HG03159 (cell line): ENCODE measurements around the gene BLID.

Experiments used
- ATAC-seq: cut with Tn5 transposase; IDR thresholded peaks from one replicate; pipeline ENCODE4 v1.9.1; 2021; ENCODE audit warnings: mild to moderate bottlenecking, moderate library complexity; ENCODE audit not compliant: unreplicated experiment

BLID gene, protein sequence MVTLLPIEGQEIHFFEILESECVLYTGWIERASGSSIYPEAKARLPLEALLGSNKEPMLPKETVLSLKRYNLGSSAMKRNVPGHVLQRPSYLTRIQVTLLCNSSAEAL

GRCh38 chr11:122115524-122116379, at the start of gene BLID:
BLID (minus strand) TSS chr11:122116215; CDS start chr11:122115922, 293 bp downstream.
- ATAC-seq = no peak

- ATAC-seq = no peak
Observed at GRCh38 chr11:122163053-122163819, 47.2 kb upstream of the BLID start.

GRCh38 chr11:122162095-122162494, 46.1 kb upstream of the BLID start:
- ATAC-seq = no peak

DNA sequence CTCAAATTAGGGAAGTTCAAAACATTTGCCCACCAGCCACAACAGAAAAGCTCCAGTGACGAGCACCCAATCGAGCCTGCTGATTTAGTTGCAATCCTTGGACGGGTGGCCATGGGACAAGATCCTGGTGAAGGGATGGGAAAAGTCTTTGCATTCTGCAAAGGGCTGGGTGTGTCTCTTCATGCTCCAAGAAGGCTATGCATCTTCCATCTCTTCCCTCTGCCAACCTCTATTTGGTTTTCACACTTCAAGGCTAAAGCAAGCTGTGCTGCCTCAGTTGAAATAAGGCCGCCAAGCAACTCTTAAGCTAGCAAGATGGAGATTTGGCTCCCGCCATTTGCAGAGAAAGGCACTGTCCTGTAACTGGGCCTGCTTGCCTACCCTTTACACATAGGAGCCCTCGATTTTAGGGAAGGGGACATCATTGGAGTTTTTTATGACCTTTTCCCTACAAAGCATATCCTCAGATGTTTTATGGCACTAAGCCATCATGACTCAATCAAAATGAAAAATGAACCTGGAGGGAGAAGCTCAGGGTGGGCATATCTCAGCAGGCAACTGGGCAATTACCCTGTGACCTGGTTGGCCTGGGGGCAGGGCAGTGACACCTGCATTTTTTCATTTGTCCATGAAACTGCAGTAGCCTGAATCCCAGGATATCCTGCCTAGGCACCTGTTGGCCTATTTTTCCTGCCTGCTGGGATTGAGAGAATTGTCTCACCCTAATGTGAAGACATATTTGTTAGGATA, 45.0 kb upstream of the BLID start:
- ATAC-seq = no peak

DNA sequence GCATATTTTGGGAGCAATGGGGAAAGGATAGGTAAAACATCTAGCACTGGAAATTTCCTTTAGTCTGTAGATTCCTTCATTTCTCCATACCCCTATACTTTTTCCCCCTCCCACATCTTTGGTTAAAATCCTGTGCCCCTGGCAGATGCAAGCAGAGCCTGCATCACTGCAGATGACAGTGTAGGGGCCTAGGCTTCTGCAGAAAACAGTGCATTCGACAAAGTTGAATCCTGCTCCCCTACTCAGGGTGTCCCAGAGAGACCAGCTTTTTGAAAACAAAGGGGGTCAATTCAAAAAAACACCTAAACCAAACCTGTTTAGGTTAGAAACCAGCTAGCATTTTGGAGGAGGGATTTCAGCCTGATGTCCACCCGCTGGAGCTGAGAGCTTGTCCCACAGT, 43.8 kb upstream of the BLID start:
- ATAC-seq = no peak

GRCh38 chr11:122159173-122159721, 43.2 kb upstream of the BLID start:
- ATAC-seq = no peak

GRCh38 chr11:122158171-122158570, 42.2 kb upstream of the BLID start:
- no peak for ATAC-seq

DNA sequence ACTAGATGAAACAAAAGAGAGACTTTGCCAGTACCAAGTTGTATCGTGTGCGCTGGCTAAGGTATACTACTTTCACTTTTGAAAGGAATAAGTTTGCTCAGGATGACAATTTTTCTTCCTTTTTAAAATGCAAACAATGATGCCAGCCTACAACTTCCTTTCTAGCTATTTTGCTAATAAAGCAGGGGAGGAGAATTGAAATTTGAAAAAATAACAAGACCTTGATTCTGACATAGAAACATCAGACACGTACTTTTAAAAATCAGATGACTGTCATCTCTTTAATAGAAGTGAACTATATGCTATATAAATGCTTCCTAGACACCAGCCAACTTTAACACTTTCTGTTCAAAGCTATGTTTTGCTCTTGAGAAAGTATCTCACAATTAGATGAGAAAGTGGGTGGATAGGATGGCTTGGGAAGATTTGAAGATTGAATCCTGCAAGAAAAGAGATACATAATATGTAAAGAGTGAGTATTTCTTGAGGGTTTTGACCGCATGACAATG, 41.7 kb upstream of the BLID start:
- no peak for ATAC-seq

DNA sequence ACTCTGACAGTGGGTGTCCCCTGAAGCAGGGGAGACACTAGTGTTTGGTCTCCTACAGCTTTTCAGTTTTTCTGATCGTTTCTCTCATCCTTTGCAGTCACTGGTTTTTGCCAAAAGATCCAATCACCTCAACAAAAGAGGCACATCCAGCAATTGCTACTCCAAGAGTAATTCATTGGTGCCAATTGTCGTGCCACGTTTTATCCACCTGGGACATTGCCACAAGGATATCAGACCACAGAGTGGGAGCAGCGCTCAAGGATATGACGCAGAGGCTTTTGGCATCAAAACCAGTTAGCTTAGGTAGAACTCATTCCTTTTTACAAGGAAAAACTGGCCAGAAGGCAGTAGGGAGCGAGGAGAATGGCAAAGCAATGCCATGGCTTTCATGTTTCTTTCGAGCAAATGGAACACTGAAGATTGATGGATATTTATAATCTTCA, 40.9 kb upstream of the BLID start:
- no peak for ATAC-seq

DNA sequence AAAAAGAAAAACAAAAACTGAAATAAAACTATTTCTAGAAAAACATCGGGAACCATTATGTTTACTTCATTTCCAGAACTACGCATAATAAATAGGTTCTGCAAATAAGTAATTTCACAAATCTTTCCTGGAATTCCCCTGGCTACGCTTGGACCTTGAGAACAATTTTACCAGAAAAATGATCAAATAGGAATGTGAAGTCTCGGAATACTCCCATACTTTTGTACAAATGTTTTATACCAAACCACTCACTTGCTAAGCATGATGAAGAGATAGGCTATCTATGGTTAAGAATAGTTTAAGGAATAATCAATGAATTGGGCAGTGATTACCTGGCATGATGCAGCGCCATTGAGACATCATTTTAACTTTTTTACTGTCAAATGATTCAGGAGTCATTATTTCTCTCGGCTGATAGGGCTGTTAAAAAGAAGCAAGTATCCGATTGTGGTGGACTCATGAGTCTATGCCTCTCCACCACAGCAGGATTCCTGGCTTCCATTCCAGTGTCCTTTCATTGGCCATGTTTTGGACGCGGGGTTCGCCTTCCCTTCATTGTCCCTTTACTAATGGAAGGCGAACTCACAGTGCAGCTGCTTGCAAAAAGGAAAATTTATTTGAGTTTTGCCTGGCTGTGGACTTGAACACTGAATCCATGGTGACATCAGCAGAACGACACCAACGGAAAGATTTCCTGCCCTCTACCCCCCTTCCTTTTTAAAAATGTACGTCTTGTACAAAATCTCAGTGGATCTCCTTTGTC, 39.9 kb upstream of the BLID start:
- no peak for ATAC-seq

DNA sequence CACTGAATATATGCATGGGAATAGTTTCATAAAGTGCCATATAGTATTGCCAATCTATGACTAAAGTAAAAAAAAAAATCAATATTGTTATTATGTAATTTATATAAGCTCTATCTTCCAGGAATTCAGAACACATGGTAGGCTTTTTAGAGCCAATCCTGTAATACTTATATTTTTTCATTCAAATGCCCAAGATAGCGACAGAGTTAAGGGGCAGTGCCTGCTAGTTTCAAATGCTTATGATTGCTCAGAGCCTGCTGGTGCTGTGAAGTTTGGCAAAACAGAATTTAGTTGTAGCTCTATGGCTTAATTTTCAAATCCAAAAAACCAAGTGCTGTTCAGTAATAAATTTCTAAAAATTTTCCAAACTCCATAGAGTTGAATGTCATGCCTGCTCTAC, 39.0 kb upstream of the BLID start:
- no peak for ATAC-seq

GRCh38 chr11:122154227-122154626, 38.2 kb upstream of the BLID start:
- ATAC-seq = no peak

DNA sequence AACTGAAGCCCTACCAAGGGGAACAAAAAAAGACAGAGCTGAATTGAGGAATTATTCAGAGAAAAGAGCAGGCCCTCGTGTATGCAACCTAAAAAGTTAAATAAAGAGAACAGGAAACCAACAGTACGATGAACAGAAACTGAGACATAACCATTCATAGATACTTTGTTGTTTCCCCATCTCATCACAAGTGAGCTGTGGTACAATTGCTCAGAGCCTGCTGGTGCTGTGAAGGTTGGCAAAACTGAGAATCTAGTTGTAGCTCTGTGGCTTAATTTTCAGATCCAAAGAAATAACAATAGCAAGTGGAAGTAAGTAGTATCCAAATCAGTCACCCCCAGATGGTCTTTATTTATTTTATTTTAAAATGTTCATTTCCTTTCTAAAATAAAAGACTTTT, 37.7 kb upstream of the BLID start:
- ATAC-seq = no peak

DNA sequence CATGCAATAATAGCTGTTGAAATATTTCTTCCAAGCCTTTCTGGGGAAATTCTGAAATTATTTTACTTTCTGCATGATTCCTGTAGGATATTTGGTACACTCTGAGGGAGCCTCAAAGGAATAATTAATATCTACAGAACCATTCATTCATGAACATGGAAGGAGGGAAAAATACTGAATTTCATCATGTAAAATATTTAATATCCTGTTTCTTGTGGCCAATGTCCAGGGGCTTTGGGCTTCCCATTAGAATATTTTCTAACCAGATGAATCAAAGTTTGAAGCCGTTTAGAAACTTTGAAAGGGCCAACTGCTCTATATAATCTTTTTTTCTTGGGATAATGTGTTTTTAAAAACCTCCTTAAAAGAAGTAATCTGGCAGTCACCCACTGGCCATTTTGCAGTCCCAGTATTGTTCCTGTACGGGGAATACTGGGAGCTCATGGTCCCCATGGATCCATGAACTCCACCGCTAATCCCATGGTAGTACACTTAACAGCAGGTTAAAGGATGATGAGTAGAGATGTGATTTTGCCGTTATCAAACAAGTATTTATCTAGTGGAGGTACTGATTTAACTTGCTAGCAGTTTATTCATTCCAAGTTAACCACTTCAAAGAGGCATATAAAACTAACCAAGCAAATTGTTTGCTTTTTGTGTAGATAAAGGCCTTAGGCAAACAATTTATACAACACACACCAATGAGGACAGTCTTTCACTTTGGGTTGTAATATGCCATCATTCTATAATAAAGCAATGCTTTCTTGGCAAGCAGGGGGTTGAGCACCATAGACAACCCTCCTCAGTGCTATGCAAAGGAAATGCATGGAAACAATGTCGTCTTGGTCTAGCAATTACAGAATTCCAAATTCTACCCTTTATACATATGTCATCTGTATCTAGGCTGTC, 34.5 kb upstream of the BLID start:
- no peak for ATAC-seq

GRCh38 chr11:122149202-122149601, 33.2 kb upstream of the BLID start:
- no peak for ATAC-seq

DNA sequence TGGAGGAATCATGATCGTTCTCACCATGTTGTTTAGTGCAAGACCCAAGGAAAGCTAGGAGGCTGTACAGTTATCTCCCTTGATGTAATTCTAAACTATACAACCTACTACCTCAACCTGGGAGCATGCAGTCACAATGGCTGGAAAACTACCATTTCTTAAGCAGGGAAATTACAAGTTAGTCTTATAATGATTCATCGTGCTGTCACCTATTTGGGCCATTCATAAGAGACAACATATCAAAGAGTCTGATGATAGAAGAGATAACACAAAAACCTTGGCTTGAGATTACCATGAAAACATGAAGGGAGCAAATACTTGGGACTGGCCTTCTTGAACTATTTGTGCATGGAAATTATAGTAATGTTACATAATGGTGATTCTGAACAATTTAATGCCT, 30.5 kb upstream of the BLID start:
- no peak for ATAC-seq

DNA sequence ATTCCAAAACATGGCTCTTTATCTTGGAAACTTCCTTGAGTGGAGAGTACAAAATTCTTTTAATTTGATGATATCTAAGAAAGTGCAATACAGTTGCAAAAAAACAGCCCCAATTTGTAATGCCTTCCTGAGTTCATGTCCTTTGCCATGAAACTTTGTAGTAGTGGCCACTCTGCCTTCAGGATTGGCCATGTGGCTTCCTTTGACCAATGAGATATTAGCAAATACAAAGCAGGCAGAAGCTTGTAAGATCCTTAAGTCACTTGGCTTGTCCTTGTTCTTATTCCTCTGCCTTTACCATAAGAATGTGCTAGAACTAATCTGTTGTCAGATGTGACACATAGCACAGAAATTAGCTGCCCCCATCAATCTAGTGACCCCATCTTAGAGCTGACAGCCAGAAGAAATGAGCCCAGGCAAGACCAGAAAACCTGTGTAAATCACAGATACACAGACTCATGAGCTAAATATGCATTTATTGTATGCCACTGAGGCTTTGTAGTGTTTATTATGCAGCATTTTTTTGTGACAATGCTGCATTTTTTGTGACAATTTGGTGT, 29.8 kb upstream of the BLID start:
- no peak for ATAC-seq

DNA sequence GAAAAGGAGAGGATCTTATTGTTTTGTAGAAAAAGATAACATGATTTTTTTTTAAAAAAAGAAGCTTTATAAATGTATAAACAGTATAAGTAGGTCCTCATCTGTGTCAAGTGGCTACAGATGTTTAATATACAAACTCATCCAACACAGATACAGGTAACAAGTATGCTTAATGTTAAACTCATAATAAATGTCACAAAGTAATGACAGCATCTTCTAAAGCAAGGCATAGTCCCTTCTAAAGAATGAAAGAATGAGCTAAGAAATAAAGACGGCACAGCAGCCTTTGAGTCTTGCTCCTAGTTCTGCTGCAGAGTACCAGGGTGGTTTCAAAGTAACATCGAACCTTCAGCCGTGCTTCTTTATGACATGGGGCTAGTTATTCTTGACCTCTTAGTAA, 28.7 kb upstream of the BLID start:
- ATAC-seq = no peak

DNA sequence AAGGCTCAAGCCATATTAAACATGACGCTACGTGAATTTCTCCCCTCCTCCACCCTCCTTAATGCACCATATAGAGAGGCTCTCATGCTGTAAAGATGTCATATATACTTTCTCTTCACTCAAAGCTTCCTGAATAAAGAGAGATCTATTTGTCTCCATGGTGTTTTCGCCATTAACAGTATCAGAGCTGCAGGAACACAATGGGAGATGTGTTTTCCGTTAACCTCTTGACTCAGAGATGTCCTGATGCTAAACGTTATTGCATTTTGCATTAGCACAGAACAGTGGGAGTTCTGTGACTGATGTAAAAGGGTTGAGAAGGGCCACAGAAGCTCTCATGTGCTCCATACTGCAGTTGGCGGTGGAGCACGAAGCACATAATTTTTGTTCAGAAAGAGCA, 25.7 kb upstream of the BLID start:
- ATAC-seq = no peak
